ENCODE measurements around the gene FLOT1. TPM values are rescaled to one million over a fixed set of nuclear protein-coding genes. Genes with fewer than 3 reads are reported as not detected.

Gene FLOT1
- total and polyA plus RNA-seq, 9 of the 15 experiments (the other 6 are each of a cell fraction or from before 2014, with no cell fraction given), result 11.7 to 149 (median 118) TPM

DNA sequence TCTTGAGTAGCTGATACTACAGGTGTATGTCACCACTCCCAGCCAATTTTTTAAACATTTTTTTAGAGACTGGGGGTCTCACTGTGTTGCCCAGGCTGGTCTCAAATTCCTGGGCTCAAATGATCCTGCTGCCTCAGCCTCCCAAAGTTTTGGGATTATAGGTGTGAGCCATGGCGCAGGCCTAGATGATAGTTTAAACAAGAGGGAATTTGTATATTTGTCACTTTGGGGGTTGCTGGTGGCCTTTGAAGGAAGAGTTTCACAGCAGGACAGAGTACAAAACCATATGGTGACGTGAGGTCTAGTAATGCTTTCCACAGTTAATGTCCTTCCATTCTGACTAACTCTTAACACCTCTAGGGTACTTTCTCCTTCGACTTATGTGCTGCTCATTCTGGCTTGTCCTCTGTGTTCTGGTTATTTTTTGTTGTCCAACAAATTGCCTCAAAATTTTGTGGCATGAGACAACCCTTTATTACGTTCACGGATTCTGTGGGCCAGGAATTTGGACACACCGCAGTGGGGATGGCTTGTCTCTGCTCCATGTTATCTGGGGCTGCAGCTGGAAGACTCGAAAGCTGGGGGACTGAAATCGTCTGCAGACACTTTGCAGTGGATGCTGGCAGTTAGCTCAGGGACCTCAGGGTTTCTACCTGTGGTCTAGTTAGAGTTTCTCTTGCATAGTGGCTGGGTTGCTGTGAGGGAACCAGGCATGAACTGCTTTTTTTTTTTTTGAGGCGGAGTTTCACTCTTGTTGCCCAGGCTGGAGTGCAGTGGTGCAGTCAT is 24.9 kb upstream of the FLOT1 start (continued):
- TF ChIP-seq, protein P1, sequence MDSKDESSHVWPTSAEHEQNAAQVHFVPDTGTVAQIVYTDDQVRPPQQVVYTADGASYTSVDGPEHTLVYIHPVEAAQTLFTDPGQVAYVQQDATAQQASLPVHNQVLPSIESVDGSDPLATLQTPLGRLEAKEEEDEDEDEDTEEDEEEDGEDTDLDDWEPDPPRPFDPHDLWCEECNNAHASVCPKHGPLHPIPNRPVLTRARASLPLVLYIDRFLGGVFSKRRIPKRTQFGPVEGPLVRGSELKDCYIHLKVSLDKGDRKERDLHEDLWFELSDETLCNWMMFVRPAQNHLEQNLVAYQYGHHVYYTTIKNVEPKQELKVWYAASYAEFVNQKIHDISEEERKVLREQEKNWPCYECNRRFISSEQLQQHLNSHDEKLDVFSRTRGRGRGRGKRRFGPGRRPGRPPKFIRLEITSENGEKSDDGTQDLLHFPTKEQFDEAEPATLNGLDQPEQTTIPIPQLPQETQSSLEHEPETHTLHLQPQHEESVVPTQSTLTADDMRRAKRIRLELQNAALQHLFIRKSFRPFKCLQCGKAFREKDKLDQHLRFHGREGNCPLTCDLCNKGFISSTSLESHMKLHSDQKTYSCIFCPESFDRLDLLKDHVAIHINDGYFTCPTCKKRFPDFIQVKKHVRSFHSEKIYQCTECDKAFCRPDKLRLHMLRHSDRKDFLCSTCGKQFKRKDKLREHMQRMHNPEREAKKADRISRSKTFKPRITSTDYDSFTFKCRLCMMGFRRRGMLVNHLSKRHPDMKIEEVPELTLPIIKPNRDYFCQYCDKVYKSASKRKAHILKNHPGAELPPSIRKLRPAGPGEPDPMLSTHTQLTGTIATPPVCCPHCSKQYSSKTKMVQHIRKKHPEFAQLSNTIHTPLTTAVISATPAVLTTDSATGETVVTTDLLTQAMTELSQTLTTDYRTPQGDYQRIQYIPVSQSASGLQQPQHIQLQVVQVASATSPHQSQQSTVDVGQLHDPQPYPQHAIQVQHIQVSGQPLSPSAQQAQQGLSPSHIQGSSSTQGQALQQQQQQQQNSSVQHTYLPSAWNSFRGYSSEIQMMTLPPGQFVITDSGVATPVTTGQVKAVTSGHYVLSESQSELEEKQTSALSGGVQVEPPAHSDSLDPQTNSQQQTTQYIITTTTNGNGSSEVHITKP (IDR thresholded peaks at IDR 0.05; ENCODE audit: partially characterized antibody), result peak; percentile 53
- TF ChIP-seq MCM3 (IDR thresholded peaks at IDR 0.05), result no peak
- TF ChIP-seq ARID2 (IDR thresholded peaks at IDR 0.05), result no peak
- no peak for TF ChIP-seq ZC3H4 (CRISPR knock-in tag; IDR thresholded peaks at IDR 0.05; ENCODE audit: borderline replicate concordance)
- TF ChIP-seq MCM7 (IDR thresholded peaks at IDR 0.05), result no peak
- TF ChIP-seq PML (IDR thresholded peaks at IDR 0.05; ENCODE audit: low read length), result peak; percentile 73
- no peak for TF ChIP-seq BRD4 (IDR thresholded peaks at IDR 0.05)
- peak; percentile 5; the same call in 1 of the 2 replicates for TF ChIP-seq GTF2E2 (tag; IDR thresholded peaks at IDR 0.05)
- peak; percentile 11; the same call in 1 of the 2 replicates for TF ChIP-seq BACH1 (tag; IDR thresholded peaks at IDR 0.05)
- no peak for TF ChIP-seq ZBED1 (IDR thresholded peaks at IDR 0.05)
- TF ChIP-seq PYGO2 (tag; IDR thresholded peaks at IDR 0.05), result 0 out of 2 replicates have a peak, but pooled peaks have one; percentile 13
- no peak for TF ChIP-seq NFE2L1 (tag; IDR thresholded peaks at IDR 0.05; ENCODE audit: borderline replicate concordance, low read depth)
- no peak for TF ChIP-seq RBM15 (IDR thresholded peaks at IDR 0.05; ENCODE audit: insufficient read depth, low read length)
- TF ChIP-seq ELF2 (CRISPR knock-in tag; IDR thresholded peaks at IDR 0.05), result no peak
- no peak for TF ChIP-seq THRAP3 (IDR thresholded peaks at IDR 0.05; ENCODE audit: borderline replicate concordance)
- TF ChIP-seq, protein P2, sequence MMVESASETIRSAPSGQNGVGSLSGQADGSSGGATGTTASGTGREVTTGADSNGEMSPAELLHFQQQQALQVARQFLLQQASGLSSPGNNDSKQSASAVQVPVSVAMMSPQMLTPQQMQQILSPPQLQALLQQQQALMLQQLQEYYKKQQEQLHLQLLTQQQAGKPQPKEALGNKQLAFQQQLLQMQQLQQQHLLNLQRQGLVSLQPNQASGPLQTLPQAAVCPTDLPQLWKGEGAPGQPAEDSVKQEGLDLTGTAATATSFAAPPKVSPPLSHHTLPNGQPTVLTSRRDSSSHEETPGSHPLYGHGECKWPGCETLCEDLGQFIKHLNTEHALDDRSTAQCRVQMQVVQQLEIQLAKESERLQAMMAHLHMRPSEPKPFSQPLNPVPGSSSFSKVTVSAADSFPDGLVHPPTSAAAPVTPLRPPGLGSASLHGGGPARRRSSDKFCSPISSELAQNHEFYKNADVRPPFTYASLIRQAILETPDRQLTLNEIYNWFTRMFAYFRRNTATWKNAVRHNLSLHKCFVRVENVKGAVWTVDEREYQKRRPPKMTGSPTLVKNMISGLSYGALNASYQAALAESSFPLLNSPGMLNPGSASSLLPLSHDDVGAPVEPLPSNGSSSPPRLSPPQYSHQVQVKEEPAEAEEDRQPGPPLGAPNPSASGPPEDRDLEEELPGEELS (CRISPR knock-in tag; IDR thresholded peaks at IDR 0.05; ENCODE audit: borderline replicate concordance), result peak; percentile 53; the same call in 1 of the 2 replicates
- no peak for TF ChIP-seq CC2D1A (IDR thresholded peaks at IDR 0.05)
- 0 out of 2 replicates have a peak, but pooled peaks have one; percentile 30 for TF ChIP-seq ATF7 (IDR thresholded peaks at IDR 0.05)
- TF ChIP-seq NR4A1 (CRISPR knock-in tag; IDR thresholded peaks at IDR 0.05), result no peak
- TF ChIP-seq NR4A1 (tag; IDR thresholded peaks at IDR 0.05), result no peak
- TF ChIP-seq, protein P3, sequence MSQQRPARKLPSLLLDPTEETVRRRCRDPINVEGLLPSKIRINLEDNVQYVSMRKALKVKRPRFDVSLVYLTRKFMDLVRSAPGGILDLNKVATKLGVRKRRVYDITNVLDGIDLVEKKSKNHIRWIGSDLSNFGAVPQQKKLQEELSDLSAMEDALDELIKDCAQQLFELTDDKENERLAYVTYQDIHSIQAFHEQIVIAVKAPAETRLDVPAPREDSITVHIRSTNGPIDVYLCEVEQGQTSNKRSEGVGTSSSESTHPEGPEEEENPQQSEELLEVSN (IDR thresholded peaks at IDR 0.05; ENCODE audit: borderline replicate concordance in 1 of 2, extremely low read depth in 1 of 2, insufficient read depth in 1 of 2, insufficient read length in 1 of 2, low read depth in 1 of 2, low read length in 1 of 2, poor library complexity in 1 of 2, severe bottlenecking in 1 of 2), result peak in 1 of 2 experiments; percentile 33
